HepG2 (cell line): ENCODE results near the gene CFL1.

Source experiments
- BHLHE40 ChIP-seq: IDR thresholded peaks from 2 replicates; pipeline ENCODE4 v1.6.1; 2011; ENCODE audit warnings: low read length, improper control_type of control experiment
- HDAC2 ChIP-seq: sonication (generic); formaldehyde crosslinking; IDR thresholded peaks from 2 replicates; pipeline ENCODE4 v1.4.0; 2020; ENCODE audit warnings: missing genetic modification reagents
- MAX ChIP-seq: IDR thresholded peaks from 2 replicates; pipeline ENCODE4 v1.6.1; 2012; ENCODE audit warnings: inconsistent platforms
- RFX5 ChIP-seq: IDR thresholded peaks from 2 replicates; pipeline ENCODE4 v1.6.1; 2011; ENCODE audit warnings: low read depth, low read length, improper control_type of control experiment
- SMYD3 ChIP-seq: sonication (generic); formaldehyde crosslinking; IDR thresholded peaks from 2 replicates; pipeline ENCODE4 v1.8.1; 2023; ENCODE audit warnings: mild to moderate bottlenecking, missing genetic modification reagents
- ZBTB38 ChIP-seq: sonication (generic); formaldehyde crosslinking; IDR thresholded peaks from 2 replicates; pipeline ENCODE4 v1.5.1; 2020; ENCODE audit warnings: mild to moderate bottlenecking, missing genetic modification reagents
- ZBTB7A ChIP-seq: sonication (generic); formaldehyde crosslinking; IDR thresholded peaks from 2 replicates; pipeline ENCODE4 v1.8.0; 2022; ENCODE audit warnings: mild to moderate bottlenecking, missing genetic modification reagents
- ZNF713 ChIP-seq: sonication (generic); formaldehyde crosslinking; IDR thresholded peaks from 2 replicates; pipeline ENCODE4 v1.4.0; 2020; ENCODE audit warnings: mild to moderate bottlenecking, missing genetic modification reagents
- TF ChIP-seq, protein P1 (sequence below), 2 experiments: IDR thresholded peaks; 2 replicates each; pipeline ENCODE4 v1.6.1; 2011 to 2012; ENCODE audit warnings: low read length in 2 of 2, borderline replicate concordance in 1 of 2, low read depth in 1 of 2, mild to moderate bottlenecking in 1 of 2, moderate library complexity in 1 of 2

GRCh38 chr11:65808744-65809341 lies 49.1 kb downstream of the CFL1 start:
- no peak for TF ChIP-seq RFX5
- no peak for TF ChIP-seq BHLHE40
- no peak for TF ChIP-seq MAX
- TF ChIP-seq HDAC2 (CRISPR knock-in tag) = no peak
- TF ChIP-seq, protein P1, sequence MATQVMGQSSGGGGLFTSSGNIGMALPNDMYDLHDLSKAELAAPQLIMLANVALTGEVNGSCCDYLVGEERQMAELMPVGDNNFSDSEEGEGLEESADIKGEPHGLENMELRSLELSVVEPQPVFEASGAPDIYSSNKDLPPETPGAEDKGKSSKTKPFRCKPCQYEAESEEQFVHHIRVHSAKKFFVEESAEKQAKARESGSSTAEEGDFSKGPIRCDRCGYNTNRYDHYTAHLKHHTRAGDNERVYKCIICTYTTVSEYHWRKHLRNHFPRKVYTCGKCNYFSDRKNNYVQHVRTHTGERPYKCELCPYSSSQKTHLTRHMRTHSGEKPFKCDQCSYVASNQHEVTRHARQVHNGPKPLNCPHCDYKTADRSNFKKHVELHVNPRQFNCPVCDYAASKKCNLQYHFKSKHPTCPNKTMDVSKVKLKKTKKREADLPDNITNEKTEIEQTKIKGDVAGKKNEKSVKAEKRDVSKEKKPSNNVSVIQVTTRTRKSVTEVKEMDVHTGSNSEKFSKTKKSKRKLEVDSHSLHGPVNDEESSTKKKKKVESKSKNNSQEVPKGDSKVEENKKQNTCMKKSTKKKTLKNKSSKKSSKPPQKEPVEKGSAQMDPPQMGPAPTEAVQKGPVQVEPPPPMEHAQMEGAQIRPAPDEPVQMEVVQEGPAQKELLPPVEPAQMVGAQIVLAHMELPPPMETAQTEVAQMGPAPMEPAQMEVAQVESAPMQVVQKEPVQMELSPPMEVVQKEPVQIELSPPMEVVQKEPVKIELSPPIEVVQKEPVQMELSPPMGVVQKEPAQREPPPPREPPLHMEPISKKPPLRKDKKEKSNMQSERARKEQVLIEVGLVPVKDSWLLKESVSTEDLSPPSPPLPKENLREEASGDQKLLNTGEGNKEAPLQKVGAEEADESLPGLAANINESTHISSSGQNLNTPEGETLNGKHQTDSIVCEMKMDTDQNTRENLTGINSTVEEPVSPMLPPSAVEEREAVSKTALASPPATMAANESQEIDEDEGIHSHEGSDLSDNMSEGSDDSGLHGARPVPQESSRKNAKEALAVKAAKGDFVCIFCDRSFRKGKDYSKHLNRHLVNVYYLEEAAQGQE (IDR thresholded peaks at IDR 0.05; ENCODE audit: borderline replicate concordance in 1 of 2, low read depth in 1 of 2, low read length in 2 of 2) = no peak
- no peak for TF ChIP-seq ZNF713 (CRISPR knock-in tag)
- no peak for TF ChIP-seq ZBTB7A (CRISPR knock-in tag)
- no peak for TF ChIP-seq SMYD3 (CRISPR knock-in tag)
- TF ChIP-seq ZBTB38 (CRISPR knock-in tag) = no peak
